SU-DHL-6 (cell line): Measurements from ENCODE around the gene GPC3.

Experiments
- H2AFZ ChIP-seq: fragments of 200-600 bp; sonication (generic); 2 replicates; pipeline ENCODE4 v1.6.1; 2014; ENCODE audit warnings: low read depth, mild to moderate bottlenecking, moderate library complexity, mixed read lengths, antibody characterized with exemption, low read length; ENCODE audit not compliant: severe bottlenecking
- H3F3A ChIP-seq: fragments of 200-600 bp; shearing (Covaris generic); 2 replicates; pipeline ENCODE4 v1.6.0; 2016; ENCODE audit warnings: antibody characterized with exemption, mild to moderate bottlenecking; ENCODE audit not compliant: insufficient read depth
- H3K27ac ChIP-seq: fragments of 200-600 bp; sonication (generic); 2 replicates; pipeline ENCODE4 v1.5.1; 2016; ENCODE audit warnings: low read depth, mild to moderate bottlenecking, low read length, moderate library complexity, mixed read lengths
- H3K27me3 ChIP-seq: fragments of 200-600 bp; sonication (generic), shearing (Covaris generic); 2 replicates; pipeline ENCODE4 v1.6.0; 2014; ENCODE audit warnings: mild to moderate bottlenecking, low read length
- H3K36me3 ChIP-seq: fragments of 200-600 bp; sonication (generic); 2 replicates; pipeline ENCODE4 v1.6.1; 2014; ENCODE audit warnings: mild to moderate bottlenecking, low read length, mixed read lengths
- H3K4me2 ChIP-seq: fragments of 300-600, 200-600 bp; shearing (Covaris generic), sonication (generic); 2 replicates; pipeline ENCODE4 v1.6.0; 2014; ENCODE audit warnings: low read length, low read depth, mild to moderate bottlenecking; ENCODE audit not compliant: poor library complexity, severe bottlenecking
- H3K4me3 ChIP-seq: fragments of 200-600 bp; sonication (generic); 2 replicates; pipeline ENCODE4 v1.5.1; 2014; ENCODE audit warnings: antibody characterized with exemption, low read length, mild to moderate bottlenecking, mixed read lengths; ENCODE audit not compliant: insufficient read depth, poor library complexity, severe bottlenecking
- H3K79me2 ChIP-seq: fragments of 200-600 bp; sonication (generic); 2 replicates; pipeline ENCODE4 v1.6.1; 2014; ENCODE audit warnings: mild to moderate bottlenecking, low read length, moderate library complexity; ENCODE audit not compliant: insufficient read depth
- H3K9ac ChIP-seq: fragments of 200-600 bp; sonication (generic); 2 replicates; pipeline ENCODE4 v1.7.0; 2014; ENCODE audit warnings: mild to moderate bottlenecking, low read length
- H3K9me2 ChIP-seq: fragments of 200-600 bp; sonication (generic); replicated peaks from 2 replicates; pipeline ENCODE4 v1.6.1; 2014; ENCODE audit warnings: low read length; ENCODE audit not compliant: insufficient read depth
- H3K9me3 ChIP-seq: fragments of 200-600 bp; sonication (generic); 2 replicates; pipeline ENCODE4 v1.6.1; 2014; ENCODE audit warnings: low read length, mixed read lengths; ENCODE audit not compliant: insufficient read depth
- H4K20me1 ChIP-seq: fragments of 200-600 bp; sonication (generic); 2 replicates; pipeline ENCODE4 v1.6.1; 2014; ENCODE audit warnings: low read depth, mild to moderate bottlenecking, antibody characterized with exemption, low read length, moderate library complexity, mixed read lengths
- CTCF ChIP-seq: fragments of 200-600 bp; sonication (generic); IDR thresholded peaks from one replicate; pipeline ENCODE4 v1.5.1; 2017; ENCODE audit warnings: antibody characterized with exemption, mild to moderate bottlenecking, low read length, moderate library complexity; ENCODE audit not compliant: insufficient read depth, poor library complexity, severe bottlenecking
- EZH2phosphoT487 ChIP-seq: fragments of 200-600 bp; sonication (generic), shearing (Covaris generic); conservative IDR thresholded peaks from 2 replicates; pipeline ENCODE4 v1.6.1; 2018; ENCODE audit warnings: mild to moderate bottlenecking, antibody characterized with exemption, low read length, moderate library complexity, mixed read lengths

Gene GPC3

GRCh38 chrX:133602881-133603280, 382.5 kb downstream of the GPC3 start:
- TF ChIP-seq EZH2phosphoT487: no peak
- no peak for TF ChIP-seq CTCF
- no peaks in the 10 kb centered on the region for H3F3A ChIP-seq

GRCh38 chrX:133601116-133601515, 384.3 kb downstream of the GPC3 start:
- no peak for TF ChIP-seq EZH2phosphoT487
- no peak for TF ChIP-seq CTCF

More at GRCh38 chrX:133602881-133603280, 382.5 kb downstream of the GPC3 start:
- H3K4me3 ChIP-seq: no peak overlapping the region
- no peak overlapping the region for H3K4me2 ChIP-seq
- no peaks in the 10 kb centered on the region for H3K27me3 ChIP-seq
- H3K79me2 ChIP-seq: no peaks in the 10 kb centered on the region
- no peaks in the 10 kb centered on the region for H3K36me3 ChIP-seq
- no peaks in the 10 kb centered on the region for H3K9me2 ChIP-seq
- H2AFZ ChIP-seq: no peak overlapping the region
- no peaks in the 10 kb centered on the region for H3K9me3 ChIP-seq
- no peak overlapping the region for H3K9ac ChIP-seq
- no peak overlapping the region for H3K27ac ChIP-seq
- no peaks in the 10 kb centered on the region for H4K20me1 ChIP-seq

GRCh38 chrX:133600536-133600935, 384.9 kb downstream of the GPC3 start:
- no peaks in the 10 kb centered on the region for H3K27me3 ChIP-seq
- no peak overlapping the region for H2AFZ ChIP-seq
- no peaks in the 10 kb centered on the region for H3K36me3 ChIP-seq
- H3K4me3 ChIP-seq: no peak overlapping the region
- no peak for TF ChIP-seq CTCF
- TF ChIP-seq EZH2phosphoT487: no peak
- H3K9me2 ChIP-seq: no peaks in the 10 kb centered on the region
- H3K9ac ChIP-seq: no peak overlapping the region
- no peaks in the 10 kb centered on the region for H3K9me3 ChIP-seq
- H4K20me1 ChIP-seq: no peaks in the 10 kb centered on the region
- H3K4me2 ChIP-seq: no peak overlapping the region
- no peak overlapping the region for H3K27ac ChIP-seq
- no peaks in the 10 kb centered on the region for H3F3A ChIP-seq
- H3K79me2 ChIP-seq: no peaks in the 10 kb centered on the region

More at GRCh38 chrX:133601116-133601515, 384.3 kb downstream of the GPC3 start:
- no peak overlapping the region for H2AFZ ChIP-seq
- H3F3A ChIP-seq: no peaks in the 10 kb centered on the region
- no peaks in the 10 kb centered on the region for H4K20me1 ChIP-seq
- no peaks in the 10 kb centered on the region for H3K79me2 ChIP-seq
- no peak overlapping the region for H3K27ac ChIP-seq
- no peaks in the 10 kb centered on the region for H3K27me3 ChIP-seq
- no peak overlapping the region for H3K4me3 ChIP-seq
- H3K9me3 ChIP-seq: no peaks in the 10 kb centered on the region
- H3K9me2 ChIP-seq: no peaks in the 10 kb centered on the region
- no peak overlapping the region for H3K4me2 ChIP-seq
- no peak overlapping the region for H3K9ac ChIP-seq
- no peaks in the 10 kb centered on the region for H3K36me3 ChIP-seq
